ENCODE measurements around the gene BPIFB6.

Gene BPIFB6

GRCh38 chr20:33031531-33031930 lies at the start of gene BPIFB6:
BPIFB6 (plus strand) TSS chr20:33031648; CDS start chr20:33031648, 0 bp downstream.
- DNase-seq (ENCODE audit: low spot score): no peak

DNA sequence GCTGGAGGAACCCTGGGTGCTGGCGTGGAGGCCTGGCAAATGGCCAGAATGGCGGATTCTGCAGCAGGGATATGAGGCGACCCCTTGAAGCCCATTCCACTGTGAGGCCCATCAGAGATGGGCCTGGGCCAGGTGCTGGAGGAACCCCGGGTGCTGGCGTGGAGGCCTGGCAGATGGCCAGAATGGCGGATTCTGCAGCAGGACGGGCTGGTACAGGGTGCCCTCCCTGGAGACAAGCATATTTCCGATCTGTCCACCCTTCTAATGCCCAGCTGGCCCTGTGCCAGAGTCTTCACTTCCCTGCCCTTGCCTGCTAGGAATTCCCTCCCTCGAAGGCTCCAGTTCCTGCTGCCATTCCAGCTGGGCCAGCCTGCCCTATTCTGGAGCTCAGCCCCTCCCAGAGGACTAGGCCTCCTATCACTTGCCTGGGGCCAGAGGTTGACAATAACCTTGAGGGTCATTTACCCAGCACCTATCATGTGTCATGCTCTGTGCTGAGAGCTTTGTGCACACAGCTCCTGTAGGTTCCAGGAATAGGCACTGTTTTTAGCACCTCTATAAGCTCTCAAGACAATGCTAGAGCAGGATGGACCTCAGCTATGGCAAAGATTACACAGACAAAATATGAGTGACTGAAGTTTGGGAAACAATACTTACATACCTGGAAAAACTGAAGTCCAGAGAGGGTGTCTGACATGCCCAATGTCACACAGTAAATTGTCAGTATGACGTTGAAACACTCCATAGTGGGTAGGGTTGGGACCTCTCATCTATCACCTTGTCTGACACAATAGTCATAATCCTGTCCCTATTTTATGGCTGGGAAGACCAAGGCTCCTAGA lies 48.6 kb upstream of the BPIFB6 start:
- no peak for DNase-seq (ENCODE audit: low spot score)

GRCh38 chr20:32983459-32984112 lies 47.9 kb upstream of the BPIFB6 start:
- DNase-seq (ENCODE audit: low spot score): no peak

DNA sequence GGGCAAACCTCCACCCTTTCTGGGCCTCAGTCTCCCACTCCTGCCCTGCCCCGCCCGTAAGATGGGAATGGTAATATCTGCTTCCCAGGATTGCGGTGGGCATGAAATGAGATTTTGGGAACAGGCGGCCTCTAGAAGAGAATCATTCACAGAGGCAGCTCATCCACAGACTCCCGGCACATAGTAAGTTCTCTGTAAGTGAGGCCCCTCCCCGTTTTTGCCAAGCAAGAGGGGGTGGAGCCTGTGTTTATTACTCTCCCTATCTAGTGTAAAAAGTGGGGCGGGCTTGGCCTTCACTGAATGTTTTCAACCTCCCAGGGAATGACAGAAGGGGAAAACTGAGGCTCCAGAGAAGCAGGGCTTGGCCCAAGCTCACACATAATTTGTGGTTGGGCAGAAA lies 47.3 kb upstream of the BPIFB6 start:
- DNase-seq (ENCODE audit: low spot score): no peak

DNA sequence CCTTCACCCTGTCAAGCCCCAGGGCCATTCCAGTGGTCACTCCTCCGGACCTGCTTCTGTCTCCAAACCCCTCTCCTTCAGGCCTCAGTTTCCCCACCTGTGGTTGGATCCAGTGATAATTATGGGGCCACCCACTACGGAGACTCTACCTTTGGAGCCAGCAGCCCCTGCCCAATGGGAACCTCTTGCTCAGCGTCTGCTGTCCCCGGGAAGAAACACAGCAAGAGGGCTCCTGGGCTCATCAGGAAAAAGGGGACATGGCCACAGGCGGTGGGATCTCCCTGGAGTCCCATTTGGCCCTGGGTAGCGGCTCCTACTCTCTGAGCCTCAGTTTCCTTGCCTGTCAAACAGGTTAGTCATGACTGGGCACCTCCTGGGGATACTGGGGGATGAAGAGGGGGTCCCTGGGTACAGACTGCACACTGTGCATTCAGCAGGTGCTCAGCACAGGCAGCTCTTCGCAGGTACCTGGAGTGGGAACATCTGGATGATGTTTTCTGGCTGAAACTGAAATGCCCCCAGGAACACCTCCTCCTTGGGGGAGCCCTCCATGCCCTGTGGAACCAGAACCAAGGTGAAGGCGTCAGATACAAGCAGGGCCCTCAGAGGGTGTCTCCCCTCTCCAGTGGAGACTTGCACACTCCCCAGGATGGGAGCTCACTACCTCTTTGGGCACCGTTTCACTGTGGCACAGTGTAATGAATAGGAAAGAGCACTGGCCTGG lies 46.7 kb upstream of the BPIFB6 start:
- DNase-seq (ENCODE audit: low spot score): no peak

DNA sequence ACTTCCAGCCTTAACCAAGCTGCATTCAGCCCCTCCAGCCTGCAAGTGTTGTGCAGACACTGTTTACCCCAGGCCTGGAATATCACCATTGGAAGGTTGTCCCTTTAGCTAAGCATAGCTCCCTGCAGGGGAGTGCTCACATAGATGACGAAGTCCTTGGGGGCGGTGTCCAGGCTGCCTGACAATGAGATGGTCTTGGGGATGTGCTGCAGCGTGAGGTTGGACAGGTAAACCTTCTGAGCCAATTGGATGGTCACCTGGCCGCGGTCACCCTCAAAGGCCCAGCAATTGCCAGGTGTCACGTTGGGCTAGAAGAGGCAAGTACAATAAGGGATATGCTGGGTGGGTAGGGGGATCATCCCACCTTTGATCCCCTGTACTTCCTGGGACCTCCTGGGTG lies 45.9 kb upstream of the BPIFB6 start:
- DNase-seq (ENCODE audit: low spot score): no peak

- DNase-seq (ENCODE audit: low spot score): no peak
Observed at GRCh38 chr20:32986331-32986966, 45.0 kb upstream of the BPIFB6 start.

DNA sequence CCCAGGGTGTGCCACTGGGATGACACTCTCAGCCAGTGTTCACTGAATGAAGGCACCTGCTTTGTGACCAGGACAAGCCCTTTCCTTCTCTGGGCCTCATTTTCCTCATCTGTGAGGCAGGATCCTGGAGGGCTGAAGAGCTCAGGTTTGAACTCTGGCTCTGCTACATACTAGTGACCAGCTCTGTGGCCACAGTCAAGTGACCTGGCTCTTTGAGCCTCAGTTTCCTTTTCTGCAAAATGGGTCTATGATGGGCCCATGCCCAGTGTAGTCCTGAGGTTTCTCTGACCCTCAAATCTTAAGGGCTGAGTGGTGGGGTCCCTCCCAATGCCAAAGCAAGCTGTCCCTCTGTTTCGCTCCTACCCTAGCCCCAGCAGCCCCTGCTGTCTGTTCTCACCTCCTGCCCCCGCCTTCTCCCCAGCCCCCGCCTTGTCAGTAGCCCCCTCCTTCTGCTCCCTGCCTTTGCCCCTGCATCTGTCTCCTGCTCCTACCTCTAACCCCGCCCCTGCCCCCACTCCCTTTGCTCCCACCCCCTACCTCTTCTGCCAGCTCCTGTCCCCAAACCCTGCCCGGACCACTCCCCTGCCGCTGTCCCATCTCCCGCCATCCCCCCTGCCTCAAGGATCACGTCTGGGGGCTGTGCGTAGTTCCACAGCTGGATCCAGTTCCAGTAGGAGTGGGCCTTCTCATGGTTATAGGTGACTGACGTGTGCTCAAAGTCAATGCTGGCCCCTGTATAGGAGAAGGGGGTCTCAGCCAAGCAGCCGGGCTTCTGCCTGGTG lies 44.2 kb upstream of the BPIFB6 start:
- no peak for DNase-seq (ENCODE audit: low spot score)

- DNase-seq (ENCODE audit: low spot score): no peak
Observed at GRCh38 chr20:32988008-32988407, 43.4 kb upstream of the BPIFB6 start.

GRCh38 chr20:32989507-32990283 lies 41.8 kb upstream of the BPIFB6 start:
- DNase-seq (ENCODE audit: low spot score): no peak

DNA sequence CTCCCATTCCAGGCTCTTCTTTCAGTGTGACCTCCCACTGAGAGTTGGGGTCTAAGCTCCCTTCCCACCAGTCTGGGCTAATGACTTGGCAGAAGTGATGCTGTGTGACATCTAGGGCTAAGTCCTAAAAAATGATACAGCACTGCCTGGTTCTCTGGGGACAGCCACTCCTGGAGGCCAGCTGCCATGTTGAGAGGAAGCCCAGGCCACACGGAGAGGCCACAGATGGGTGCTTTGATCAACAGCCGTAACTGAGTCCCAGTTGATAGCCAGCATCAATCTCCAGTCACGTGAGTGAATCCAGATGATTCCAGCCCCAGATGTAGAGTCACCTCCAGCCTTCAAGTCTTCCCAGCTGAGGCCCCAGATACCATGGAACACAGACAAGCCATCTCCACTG lies 41.0 kb upstream of the BPIFB6 start:
- no peak for DNase-seq (ENCODE audit: low spot score)

DNA sequence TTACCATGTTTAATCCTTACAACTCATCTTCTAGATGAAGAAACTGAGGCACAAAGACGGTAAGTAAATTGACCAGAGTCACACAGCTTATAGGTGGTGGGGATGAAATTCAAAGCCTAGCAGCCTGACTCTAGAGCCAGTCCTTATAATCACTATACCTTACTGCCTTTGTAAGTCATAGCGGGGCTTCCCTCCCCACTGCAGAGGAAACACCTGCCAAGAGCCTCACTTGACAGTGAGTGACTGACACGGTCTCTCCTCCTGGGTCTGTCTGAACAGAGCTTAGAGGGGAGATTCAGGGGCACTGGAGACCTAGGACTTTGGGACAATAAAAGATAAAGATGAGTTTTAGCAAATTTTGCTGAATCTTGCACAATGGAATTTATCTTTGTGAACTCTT lies 40.1 kb upstream of the BPIFB6 start:
- no peak for DNase-seq (ENCODE audit: low spot score)

DNA sequence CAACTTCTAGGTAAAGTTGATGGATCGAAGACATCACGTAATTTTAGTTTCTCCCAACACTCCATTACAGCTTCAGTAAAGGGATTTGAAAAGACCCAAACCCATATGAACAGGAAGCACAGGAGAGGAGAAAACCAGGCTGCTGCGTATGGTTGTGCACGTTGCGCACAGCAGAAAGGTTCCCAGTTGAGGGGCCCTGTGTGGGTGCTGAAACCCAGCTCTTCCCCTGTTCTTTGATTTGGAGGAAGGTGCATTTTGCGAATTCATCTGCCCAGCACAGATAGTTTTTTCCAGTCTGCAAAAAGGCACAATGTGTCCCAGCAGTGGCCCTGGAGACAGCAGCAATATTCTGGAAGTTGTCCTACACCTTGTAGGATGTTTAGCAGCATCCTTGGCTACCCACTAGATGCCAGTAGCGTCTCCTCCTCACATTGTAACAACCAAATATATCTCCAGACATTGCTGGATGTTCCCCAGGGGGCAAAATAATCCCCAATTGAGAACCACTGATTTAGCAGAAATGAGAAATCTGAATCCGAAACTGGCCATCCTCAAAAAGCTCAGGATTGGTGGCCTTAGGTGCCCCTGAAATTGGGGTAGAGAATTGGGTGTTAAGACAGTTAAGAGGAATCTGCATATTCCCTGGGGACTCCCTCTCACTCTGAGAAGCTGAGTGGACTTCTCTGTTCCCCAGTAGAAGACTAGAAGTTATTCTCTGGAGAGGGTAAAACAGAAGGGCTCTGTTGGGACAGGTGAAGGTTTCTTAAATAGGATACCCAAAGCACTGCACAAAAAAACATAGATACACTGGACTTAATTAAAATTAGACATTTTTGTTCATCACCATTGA lies 39.4 kb upstream of the BPIFB6 start:
- no peak for DNase-seq (ENCODE audit: low spot score)

DNA sequence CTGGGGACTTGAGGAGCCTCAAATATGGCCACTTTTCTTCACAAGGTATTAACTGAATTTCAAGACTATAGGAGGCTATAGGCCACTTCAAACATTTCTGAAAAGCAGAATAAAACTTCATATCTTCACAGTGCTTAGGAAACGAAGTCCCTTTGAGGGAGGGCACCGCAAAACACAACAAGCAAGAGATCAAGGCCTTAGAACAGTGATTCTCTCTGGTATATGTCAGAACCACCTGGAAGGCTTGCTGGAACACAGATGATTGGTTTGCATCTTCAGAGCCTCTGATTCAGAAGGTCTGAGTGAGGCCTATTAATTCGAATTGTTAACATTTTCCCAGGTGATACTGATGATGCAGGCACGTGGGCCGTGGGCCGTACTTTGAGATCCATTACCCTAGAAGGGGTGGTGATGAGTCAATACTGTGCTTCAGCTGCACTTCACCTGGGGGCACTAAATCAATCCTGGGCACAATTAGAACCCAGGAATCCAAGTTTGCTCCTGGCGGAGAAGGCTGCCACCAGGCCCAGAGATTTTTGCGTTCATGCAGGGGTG lies 37.9 kb upstream of the BPIFB6 start:
- no peak for DNase-seq (ENCODE audit: low spot score)

GRCh38 chr20:32995802-32996201 lies 35.6 kb upstream of the BPIFB6 start:
- no peak for DNase-seq (ENCODE audit: low spot score)

DNA sequence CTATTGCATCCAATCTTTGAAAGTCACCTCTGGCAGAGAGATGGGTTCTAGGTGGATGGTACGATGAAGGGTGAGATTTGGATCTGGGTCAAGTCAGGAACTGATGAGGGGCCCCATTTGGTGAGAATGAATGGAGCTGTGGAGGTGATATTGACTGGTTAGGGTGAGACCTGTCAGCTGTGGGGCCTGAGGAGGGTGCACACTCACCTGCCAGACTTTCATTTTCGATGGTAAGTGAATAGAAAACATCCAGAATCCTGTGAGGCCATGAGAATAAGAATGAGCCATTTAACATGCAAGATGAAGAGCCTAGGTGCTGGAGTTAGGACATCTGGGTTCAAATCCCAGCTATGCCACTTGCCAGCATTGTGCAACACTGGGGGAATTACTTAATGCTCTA lies 34.0 kb upstream of the BPIFB6 start:
- no peak for DNase-seq (ENCODE audit: low spot score)

DNA sequence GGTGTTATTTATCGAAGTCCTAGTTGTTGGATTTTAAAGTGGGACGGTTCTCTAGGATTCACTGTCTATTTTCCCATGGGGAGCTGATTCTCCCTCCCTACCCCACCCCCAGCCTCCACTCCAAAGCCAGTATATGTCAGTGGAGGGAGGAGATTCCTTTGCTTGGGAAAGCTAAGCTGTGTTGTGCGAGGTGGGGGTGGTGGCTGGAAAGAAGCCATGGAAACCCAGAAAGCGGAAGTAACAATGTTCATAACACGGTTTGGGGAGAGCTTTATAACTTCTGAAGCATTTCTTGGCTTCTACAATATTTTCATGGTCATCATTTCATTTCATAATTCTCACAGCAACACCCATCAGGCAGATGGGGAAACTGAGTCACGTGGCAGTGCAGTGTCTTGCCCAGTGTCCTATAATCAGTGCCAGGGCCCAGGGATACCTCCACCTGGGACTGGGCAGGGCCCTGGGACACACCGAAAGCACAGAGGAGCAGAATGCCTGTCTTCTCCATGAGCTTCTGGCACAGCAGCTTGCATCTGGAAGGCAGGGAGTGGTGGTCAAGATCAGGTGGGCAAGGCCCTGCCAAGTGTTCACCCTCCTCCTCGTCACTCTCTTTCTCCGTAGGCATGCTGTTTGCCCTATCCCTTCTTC lies 31.7 kb upstream of the BPIFB6 start:
- no peak for DNase-seq (ENCODE audit: low spot score)

DNA sequence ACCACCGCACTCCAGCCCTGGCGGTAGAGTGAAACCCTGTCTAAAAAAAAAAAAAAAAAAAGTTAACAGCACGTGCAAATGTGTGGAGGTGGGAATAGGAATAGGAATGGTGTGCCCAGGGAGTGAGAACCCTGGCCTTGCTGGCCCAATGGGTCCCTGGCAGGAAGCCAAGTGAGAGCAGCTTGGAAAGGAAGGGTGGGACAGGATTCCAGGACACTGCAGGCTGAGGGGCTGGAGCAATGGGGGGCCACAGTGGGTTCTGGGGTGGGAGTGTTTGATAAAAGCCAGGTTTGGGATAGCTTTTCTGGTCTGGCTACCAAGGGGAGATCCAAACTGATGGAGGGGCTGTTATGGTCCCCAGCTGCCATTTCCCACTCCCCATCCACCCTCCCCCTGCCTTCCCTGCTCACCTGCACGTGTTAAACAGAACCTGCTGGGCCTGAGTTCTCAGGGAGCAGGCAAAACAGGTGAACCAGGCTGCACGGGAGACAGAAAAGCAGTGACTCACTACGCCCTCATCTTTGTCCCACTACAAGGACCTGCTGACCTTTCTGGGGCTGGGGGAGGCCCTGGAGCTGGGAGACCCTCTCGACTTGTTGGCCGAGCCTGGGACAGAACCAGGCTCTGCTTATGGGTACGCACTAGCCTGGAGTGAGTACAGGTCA lies 30.5 kb upstream of the BPIFB6 start:
- no peak for DNase-seq (ENCODE audit: low spot score)

Measured in LoVo (cell line).